GM19438 (cell line): ENCODE data around the gene GOLGA1.
"Not testable (repeated sequence)": the region's sequence is repeated elsewhere in the genome, so short reads cannot be mapped to it uniquely, and the experiment has no call there.

Experiments used
- ATAC-seq: cut with Tn5 transposase; IDR thresholded peaks from one replicate; pipeline ENCODE4 v1.9.1; 2021; ENCODE audit warnings: low read depth; ENCODE audit not compliant: unreplicated experiment

Gene GOLGA1

DNA sequence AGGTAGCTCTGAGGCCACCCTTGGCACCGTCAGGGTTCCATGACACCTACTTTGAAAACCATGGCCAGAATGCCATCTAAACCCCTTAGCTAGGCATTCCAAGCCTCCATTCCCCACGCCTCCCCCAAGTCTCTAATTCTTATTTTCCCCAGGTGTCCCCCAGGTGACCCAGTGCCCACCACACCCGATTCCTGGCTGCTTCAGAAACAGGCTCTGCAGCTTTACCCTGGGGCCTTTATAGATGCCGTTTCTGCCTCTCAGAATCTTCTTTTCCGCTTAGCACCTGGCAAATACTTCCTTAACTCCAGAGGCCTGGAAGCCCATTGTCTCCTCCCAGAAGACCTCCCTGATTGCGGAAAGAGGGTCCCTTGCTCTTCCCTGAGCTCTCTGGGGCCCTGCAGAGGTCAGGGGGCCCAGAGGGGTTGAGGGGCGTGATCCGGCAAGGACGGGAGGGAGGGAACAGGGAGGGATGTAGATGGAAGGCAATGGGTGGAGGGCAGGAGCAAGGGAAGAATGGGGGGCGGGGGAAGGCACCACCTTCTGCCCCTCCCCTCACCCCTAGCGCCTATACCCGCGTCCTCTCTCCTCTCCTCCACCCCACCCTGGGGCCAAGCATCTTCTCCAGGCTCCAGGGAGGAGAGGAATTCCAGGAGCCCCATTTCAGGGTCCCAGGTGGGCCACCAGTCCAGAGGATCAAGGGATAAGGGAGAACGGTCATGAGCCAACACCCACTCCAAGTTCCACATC, 99.6 kb downstream of the GOLGA1 start:
- no peak for ATAC-seq

GRCh38 chr9:124840300-124840833, 100.5 kb downstream of the GOLGA1 start:
- ATAC-seq = no peak

- ATAC-seq = no peak
Measured at GRCh38 chr9:124839612-124840299, 101.1 kb downstream of the GOLGA1 start.

DNA sequence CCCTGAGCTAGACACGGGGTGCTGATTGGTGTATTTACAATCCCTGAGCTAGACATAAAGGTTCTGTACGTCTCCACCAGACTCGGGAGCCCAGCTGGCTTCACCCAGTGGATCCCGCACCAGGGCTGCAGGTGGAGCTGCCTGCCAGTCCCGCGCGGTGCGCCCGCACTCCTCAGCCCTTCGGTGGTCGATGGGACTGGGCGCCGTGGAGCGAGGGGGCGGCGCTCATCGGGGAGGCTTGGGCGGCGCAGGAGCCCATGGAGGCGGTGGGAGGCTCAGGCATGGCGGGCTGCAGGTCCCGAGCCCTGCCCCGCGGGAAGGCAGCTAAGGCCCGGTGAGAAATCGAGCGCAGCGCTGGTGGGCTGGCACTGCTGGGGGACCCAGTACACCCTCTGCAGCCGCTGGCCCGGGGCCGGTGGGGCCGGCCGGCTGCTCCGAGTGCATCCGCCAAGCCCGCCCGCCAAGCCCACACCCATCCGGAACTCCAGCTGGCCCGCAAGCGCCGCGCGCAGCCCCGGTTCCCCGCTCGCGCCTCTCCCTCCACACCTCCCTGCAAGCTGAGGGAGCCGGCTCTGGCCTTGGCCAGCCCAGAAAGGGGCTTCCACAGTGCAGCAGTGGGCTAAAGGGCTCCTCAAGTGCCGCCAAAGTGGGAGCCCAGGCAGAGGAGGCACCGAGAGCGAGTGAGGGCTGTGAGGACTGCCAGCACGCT, 102.2 kb downstream of the GOLGA1 start:
- not testable (repeated sequence) for ATAC-seq

DNA sequence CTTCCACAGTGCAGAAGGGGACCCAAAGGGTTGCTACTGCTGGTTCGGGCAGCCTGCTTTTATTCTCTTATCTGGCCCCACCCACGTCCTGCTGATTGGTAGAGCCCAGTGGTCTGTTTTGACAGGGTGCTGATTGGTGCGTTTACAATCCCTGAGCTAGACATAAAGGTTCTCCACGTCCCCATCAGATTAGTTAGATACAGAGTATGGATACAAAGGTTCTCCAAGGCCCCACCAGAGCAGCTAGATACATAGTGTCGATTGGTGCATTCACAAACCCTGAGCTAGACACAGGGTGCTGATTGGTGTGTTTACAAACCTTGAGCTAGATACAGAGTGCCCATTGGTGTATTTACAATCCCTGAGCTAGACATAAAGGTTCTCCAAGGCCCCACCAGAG, 102.8 kb downstream of the GOLGA1 start:
- ATAC-seq = not testable (repeated sequence)

- no peak for ATAC-seq
Measured at GRCh38 chr9:124835026-124835557, 105.8 kb downstream of the GOLGA1 start.

- no peak for ATAC-seq
Measured at GRCh38 chr9:124834591-124834990, 106.3 kb downstream of the GOLGA1 start.

DNA sequence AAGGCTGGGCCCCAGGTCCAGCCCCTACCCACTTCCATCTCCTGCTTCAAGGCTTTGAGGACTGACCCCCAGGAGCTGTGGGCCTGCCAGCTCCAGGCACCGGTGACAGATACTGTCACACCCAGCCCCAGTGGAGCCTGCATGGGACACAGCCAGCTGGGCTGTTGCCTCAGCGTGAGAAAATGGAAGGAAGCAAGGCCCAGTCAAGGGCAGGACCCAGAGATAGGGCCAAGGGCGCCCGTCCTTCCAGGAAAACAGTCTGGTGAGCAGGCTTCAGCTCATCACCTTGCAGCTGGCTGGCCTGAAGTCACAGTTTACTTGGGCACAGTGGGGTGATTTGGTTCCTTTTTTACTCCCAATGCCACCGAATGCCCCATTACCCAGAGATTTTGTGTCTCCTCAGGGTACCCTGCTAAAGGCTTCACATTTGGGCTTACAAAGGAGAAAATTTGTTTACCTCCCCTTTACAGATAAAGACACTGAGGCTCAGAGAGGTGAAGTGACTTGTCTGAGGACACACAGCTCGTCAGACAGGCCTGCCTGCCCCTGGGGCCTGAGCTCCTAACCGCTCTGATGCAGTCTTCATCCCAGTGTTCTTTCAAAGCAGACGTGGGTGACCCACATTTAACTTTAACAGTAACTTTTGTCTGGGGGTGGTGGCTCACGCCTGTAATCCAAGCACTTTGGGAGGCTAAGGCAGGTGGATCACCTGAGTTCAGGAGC, 109.1 kb downstream of the GOLGA1 start:
- ATAC-seq = no peak

DNA sequence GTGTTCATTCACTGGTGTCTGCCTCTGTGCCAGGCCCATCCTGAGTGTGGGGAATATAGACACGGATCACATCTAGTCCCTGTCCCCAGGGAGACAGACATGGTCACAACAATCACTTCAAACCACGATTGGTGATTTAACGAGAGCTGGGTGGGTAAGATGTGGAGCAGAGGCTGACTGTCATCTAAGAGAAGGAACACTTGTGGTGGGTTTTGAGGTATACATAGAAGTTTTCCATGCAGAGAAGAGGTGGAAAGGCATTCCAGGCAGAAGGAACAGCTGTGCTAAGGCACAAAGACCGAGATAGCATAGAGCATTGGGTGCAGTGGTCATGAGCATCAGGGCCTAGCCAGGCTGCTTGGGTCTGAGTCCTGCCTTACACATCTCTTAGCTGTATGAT, 110.3 kb downstream of the GOLGA1 start:
- ATAC-seq = no peak

- no peak for ATAC-seq
Measured at GRCh38 chr9:124829334-124829669, 111.6 kb downstream of the GOLGA1 start.

DNA sequence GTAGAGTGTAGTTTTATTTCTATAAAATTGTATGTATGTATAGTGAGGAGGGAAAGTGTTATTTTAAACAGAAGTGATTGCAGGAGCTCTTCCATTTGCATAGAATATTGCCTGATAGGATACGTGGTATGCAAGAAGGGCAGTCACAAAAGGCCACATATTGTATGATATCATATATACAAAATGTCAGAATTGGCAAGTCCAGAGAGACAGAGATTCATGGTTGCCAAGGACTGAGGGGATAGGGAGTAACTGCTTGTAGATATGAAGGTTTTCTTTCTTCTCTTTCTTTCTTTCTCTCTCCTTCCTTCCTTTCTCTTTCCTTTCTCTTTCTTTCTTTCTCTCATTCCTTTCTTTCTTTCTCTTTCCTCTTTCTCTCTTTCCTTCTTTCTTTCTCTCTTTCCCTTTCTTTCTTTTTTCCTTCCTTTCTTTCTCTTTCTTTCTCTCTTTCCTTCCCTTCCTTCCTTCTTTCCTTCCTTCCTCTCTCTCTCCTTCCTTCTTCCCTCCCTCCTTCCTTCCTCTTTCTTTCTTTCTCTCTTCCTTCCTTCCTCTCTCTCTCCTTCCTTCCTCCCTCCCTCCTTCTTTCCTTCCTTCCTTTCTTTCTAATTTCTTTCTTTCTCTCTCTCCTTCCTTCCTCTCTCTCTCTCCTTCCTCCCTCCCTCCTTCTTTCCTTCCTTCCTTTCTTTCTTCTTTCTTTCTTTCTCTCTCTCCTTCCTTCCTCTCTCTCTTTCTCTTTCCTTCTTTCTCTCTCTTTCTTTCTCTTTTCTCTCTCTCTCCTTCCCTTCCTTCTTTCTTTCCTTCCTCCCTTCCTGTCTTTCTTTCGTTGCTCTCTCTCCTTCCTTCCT, 112.2 kb downstream of the GOLGA1 start:
- ATAC-seq = no peak
